GM18517 (cell line): ENCODE measurements around the gene ADGRL3.

Experiments used
- ATAC-seq: cut with Tn5 transposase; IDR thresholded peaks from one replicate; pipeline ENCODE4 v1.9.1; 2021; ENCODE audit warnings: mild to moderate bottlenecking, moderate library complexity; ENCODE audit not compliant: unreplicated experiment

ADGRL3 gene

GRCh38 chr4:61531188-61531587, 331.1 kb downstream of the ADGRL3 start:
- ATAC-seq: no peak

GRCh38 chr4:61532336-61533000, 332.3 kb downstream of the ADGRL3 start:
- no peak for ATAC-seq

GRCh38 chr4:61533140-61533539, 333.0 kb downstream of the ADGRL3 start:
- no peak for ATAC-seq

- ATAC-seq: no peak
Observed at GRCh38 chr4:61540944-61541343, 340.8 kb downstream of the ADGRL3 start.

- ATAC-seq: no peak
Observed at GRCh38 chr4:61541459-61541858, 341.3 kb downstream of the ADGRL3 start.

GRCh38 chr4:61543976-61544375, 343.9 kb downstream of the ADGRL3 start:
- ATAC-seq: no peak

- ATAC-seq: no peak
Observed at GRCh38 chr4:61545902-61546480, 345.9 kb downstream of the ADGRL3 start.

GRCh38 chr4:61549336-61549735, 349.2 kb downstream of the ADGRL3 start:
- no peak for ATAC-seq

GRCh38 chr4:61553557-61554125, 353.5 kb downstream of the ADGRL3 start:
- no peak for ATAC-seq

GRCh38 chr4:61555789-61556188, 355.7 kb downstream of the ADGRL3 start:
- ATAC-seq: no peak

GRCh38 chr4:61556277-61556676, 356.2 kb downstream of the ADGRL3 start:
- no peak for ATAC-seq

GRCh38 chr4:61559396-61559795, 359.3 kb downstream of the ADGRL3 start:
- ATAC-seq: no peak

- no peak for ATAC-seq
Observed at GRCh38 chr4:61561028-61561427, 360.9 kb downstream of the ADGRL3 start.

GRCh38 chr4:61571761-61572559, 371.8 kb downstream of the ADGRL3 start:
- ATAC-seq: no peak

- ATAC-seq: no peak
Observed at GRCh38 chr4:61575796-61576195, 375.7 kb downstream of the ADGRL3 start.

GRCh38 chr4:61579786-61580185, 379.7 kb downstream of the ADGRL3 start:
- no peak for ATAC-seq

- ATAC-seq: no peak
Observed at GRCh38 chr4:61580721-61581377, 380.7 kb downstream of the ADGRL3 start.

- ATAC-seq: no peak
Observed at GRCh38 chr4:61583696-61584095, 383.6 kb downstream of the ADGRL3 start.

GRCh38 chr4:61588621-61589402, 388.7 kb downstream of the ADGRL3 start:
- no peak for ATAC-seq

GRCh38 chr4:61590881-61591280, 390.8 kb downstream of the ADGRL3 start:
- no peak for ATAC-seq
